ENCODE measurements around the gene CCSER1.

Gene CCSER1

GRCh38 chr4:91057871-91058270 is 930.7 kb downstream of the CCSER1 start:
- Histone ChIP-seq H3K4me3 (ENCODE audit: low read length in 2 of 2) (no peak overlapping the region), H3K36me3 (replicated peaks in 1 of 2; ENCODE audit: control insufficient read depth in 2 of 2, insufficient read depth in 2 of 2, low read length in 2 of 2) (no peaks in the 10 kb centered on the region), H2BK12ac (ENCODE audit: low read length) (no peak overlapping the region), H3K4ac (ENCODE audit: low read length) (no peak overlapping the region), H2AK5ac (ENCODE audit: low read depth, low read length) (no peak overlapping the region), H3K23ac (ENCODE audit: low read depth, low read length, poor library complexity) (no peak overlapping the region), H2AFZ (ENCODE audit: low read length) (no peak overlapping the region), H3K9ac (ENCODE audit: low read depth, low read length, poor library complexity) (no peak overlapping the region), H3K4me2 (ENCODE audit: insufficient read depth, low read length, poor library complexity, severe bottlenecking) (no peak overlapping the region), H3K18ac (ENCODE audit: low read length) (no peak overlapping the region), H3K79me1 (ENCODE audit: low read depth, low read length) (no peaks in the 10 kb centered on the region), H2BK120ac (ENCODE audit: low read depth, low read length) (no peak overlapping the region), H3K27me3 (ENCODE audit: control insufficient read depth in 3 of 3, insufficient read depth in 3 of 3, low read depth in 1 of 3, low read length in 3 of 3) (no peaks in the 10 kb centered on the region), H4K8ac (ENCODE audit: low read depth, low read length) (no peak overlapping the region), H3K14ac (ENCODE audit: low read length) (no peak overlapping the region), H4K91ac (ENCODE audit: low read depth, low read length, poor library complexity) (no peak overlapping the region), H2BK5ac (ENCODE audit: low read length) (no peak overlapping the region), H2BK15ac (ENCODE audit: low read length) (no peak overlapping the region), H3K27ac (replicated peaks; ENCODE audit: low read length) (no peak overlapping the region), H3K9me3 (replicated peaks in 1 of 2; ENCODE audit: control insufficient read depth in 2 of 2, insufficient read depth in 1 of 2, low read depth in 1 of 2, low read length in 2 of 2) (no peaks in the 10 kb centered on the region), H3K4me1 (ENCODE audit: control insufficient read depth in 2 of 2, insufficient read depth in 1 of 2, low read depth in 1 of 2, low read length in 2 of 2) (peaks cover 0 to 2% of the 10 kb centered on the region in 2 donors)
- DNase-seq (ENCODE audit: low spot score) = no peak

- Histone ChIP-seq H2BK12ac (ENCODE audit: low read length) (no peak overlapping the region), H3K23ac (ENCODE audit: low read depth, low read length, poor library complexity) (no peak overlapping the region), H2AK5ac (ENCODE audit: low read depth, low read length) (no peak overlapping the region), H3K4me1 (ENCODE audit: control insufficient read depth in 2 of 2, insufficient read depth in 1 of 2, low read depth in 1 of 2, low read length in 2 of 2) (peaks cover 0 to 2% of the 10 kb centered on the region in 2 donors), H3K18ac (ENCODE audit: low read length) (no peak overlapping the region), H4K91ac (ENCODE audit: low read depth, low read length, poor library complexity) (no peak overlapping the region), H3K4me2 (ENCODE audit: insufficient read depth, low read length, poor library complexity, severe bottlenecking) (no peak overlapping the region), H3K36me3 (replicated peaks in 1 of 2; ENCODE audit: control insufficient read depth in 2 of 2, insufficient read depth in 2 of 2, low read length in 2 of 2) (no peaks in the 10 kb centered on the region), H3K27ac (replicated peaks; ENCODE audit: low read length) (no peak overlapping the region), H2BK120ac (ENCODE audit: low read depth, low read length) (no peak overlapping the region), H3K79me1 (ENCODE audit: low read depth, low read length) (no peaks in the 10 kb centered on the region), H3K9me3 (replicated peaks in 1 of 2; ENCODE audit: control insufficient read depth in 2 of 2, insufficient read depth in 1 of 2, low read depth in 1 of 2, low read length in 2 of 2) (no peaks in the 10 kb centered on the region), H2BK5ac (ENCODE audit: low read length) (no peak overlapping the region), H3K4me3 (ENCODE audit: low read length in 2 of 2) (no peak overlapping the region), H3K4ac (ENCODE audit: low read length) (no peak overlapping the region), H3K9ac (ENCODE audit: low read depth, low read length, poor library complexity) (no peak overlapping the region), H2BK15ac (ENCODE audit: low read length) (no peak overlapping the region), H3K14ac (ENCODE audit: low read length) (no peak overlapping the region), H3K27me3 (ENCODE audit: control insufficient read depth in 3 of 3, insufficient read depth in 3 of 3, low read depth in 1 of 3, low read length in 3 of 3) (no peaks in the 10 kb centered on the region), H2AFZ (ENCODE audit: low read length) (no peak overlapping the region), H4K8ac (ENCODE audit: low read depth, low read length) (no peak overlapping the region)
- no peak for DNase-seq (ENCODE audit: low spot score)
Observed at GRCh38 chr4:91058345-91058744, 931.2 kb downstream of the CCSER1 start.

GRCh38 chr4:91064157-91064853 is 937.1 kb downstream of the CCSER1 start:
- H3K27ac ChIP-seq (replicated peaks; ENCODE audit: low read length) = peak overlapping the region; percentile 54
- no peak overlapping the region for H3K18ac ChIP-seq (ENCODE audit: low read length)
- DNase-seq (ENCODE audit: low spot score) = peak; percentile 42
- H2BK12ac ChIP-seq (ENCODE audit: low read length) = no peak overlapping the region
- no peak overlapping the region for H4K91ac ChIP-seq (ENCODE audit: low read depth, low read length, poor library complexity)
- H3K4me3 ChIP-seq (ENCODE audit: low read length in 2 of 2) = peak overlapping the region in 1 of 2 donors; percentile 24
- H2AFZ ChIP-seq (ENCODE audit: low read length) = peak overlapping the region; percentile 90
- peak overlapping the region; percentile 43 for H3K4me2 ChIP-seq (ENCODE audit: insufficient read depth, low read length, poor library complexity, severe bottlenecking)
- no peak overlapping the region for H2BK15ac ChIP-seq (ENCODE audit: low read length)
- H2BK120ac ChIP-seq (ENCODE audit: low read depth, low read length) = no peak overlapping the region
- no peak overlapping the region for H3K4ac ChIP-seq (ENCODE audit: low read length)
- H3K23ac ChIP-seq (ENCODE audit: low read depth, low read length, poor library complexity) = no peak overlapping the region
- no peak overlapping the region for H3K9ac ChIP-seq (ENCODE audit: low read depth, low read length, poor library complexity)
- H3K4me1 ChIP-seq (ENCODE audit: control insufficient read depth in 2 of 2, insufficient read depth in 1 of 2, low read depth in 1 of 2, low read length in 2 of 2) = peaks cover 6 to 8% of the 10 kb centered on the region in 2 donors
- no peaks in the 10 kb centered on the region for H3K9me3 ChIP-seq (replicated peaks in 1 of 2; ENCODE audit: control insufficient read depth in 2 of 2, insufficient read depth in 1 of 2, low read depth in 1 of 2, low read length in 2 of 2)
- no peak overlapping the region for H4K8ac ChIP-seq (ENCODE audit: low read depth, low read length)
- H2AK5ac ChIP-seq (ENCODE audit: low read depth, low read length) = no peak overlapping the region
- no peak overlapping the region for H3K14ac ChIP-seq (ENCODE audit: low read length)
- no CpG with 5 or more reads among the region's 2 CpGs for WGBS, 2 donors (ENCODE audit: extremely low coverage in 2 of 2, insufficient read length in 2 of 2, insufficient replicate concordance in 1 of 2)
- H3K36me3 ChIP-seq (replicated peaks in 1 of 2; ENCODE audit: control insufficient read depth in 2 of 2, insufficient read depth in 2 of 2, low read length in 2 of 2) = no peaks in the 10 kb centered on the region
- H3K27me3 ChIP-seq (ENCODE audit: control insufficient read depth in 3 of 3, insufficient read depth in 3 of 3, low read depth in 1 of 3, low read length in 3 of 3) = no peaks in the 10 kb centered on the region
- no peaks in the 10 kb centered on the region for H3K79me1 ChIP-seq (ENCODE audit: low read depth, low read length)
- no peak overlapping the region for H2BK5ac ChIP-seq (ENCODE audit: low read length)

GRCh38 chr4:91065117-91065516 is 937.9 kb downstream of the CCSER1 start:
- Histone ChIP-seq H2BK5ac (ENCODE audit: low read length) (no peak overlapping the region), H3K4me3 (ENCODE audit: low read length in 2 of 2) (no peak overlapping the region), H3K9ac (ENCODE audit: low read depth, low read length, poor library complexity) (no peak overlapping the region), H2AK5ac (ENCODE audit: low read depth, low read length) (no peak overlapping the region), H3K4me1 (ENCODE audit: control insufficient read depth in 2 of 2, insufficient read depth in 1 of 2, low read depth in 1 of 2, low read length in 2 of 2) (peaks cover 6 to 8% of the 10 kb centered on the region in 2 donors), H4K91ac (ENCODE audit: low read depth, low read length, poor library complexity) (no peak overlapping the region), H3K9me3 (replicated peaks in 1 of 2; ENCODE audit: control insufficient read depth in 2 of 2, insufficient read depth in 1 of 2, low read depth in 1 of 2, low read length in 2 of 2) (no peaks in the 10 kb centered on the region), H3K79me1 (ENCODE audit: low read depth, low read length) (no peaks in the 10 kb centered on the region), H3K18ac (ENCODE audit: low read length) (no peak overlapping the region), H4K8ac (ENCODE audit: low read depth, low read length) (no peak overlapping the region), H3K27me3 (ENCODE audit: control insufficient read depth in 3 of 3, insufficient read depth in 3 of 3, low read depth in 1 of 3, low read length in 3 of 3) (no peaks in the 10 kb centered on the region), H3K4me2 (ENCODE audit: insufficient read depth, low read length, poor library complexity, severe bottlenecking) (no peak overlapping the region), H2BK120ac (ENCODE audit: low read depth, low read length) (no peak overlapping the region), H3K36me3 (replicated peaks in 1 of 2; ENCODE audit: control insufficient read depth in 2 of 2, insufficient read depth in 2 of 2, low read length in 2 of 2) (no peaks in the 10 kb centered on the region), H3K4ac (ENCODE audit: low read length) (no peak overlapping the region), H3K14ac (ENCODE audit: low read length) (no peak overlapping the region), H3K27ac (replicated peaks; ENCODE audit: low read length) (no peak overlapping the region), H2BK12ac (ENCODE audit: low read length) (no peak overlapping the region), H2BK15ac (ENCODE audit: low read length) (no peak overlapping the region), H3K23ac (ENCODE audit: low read depth, low read length, poor library complexity) (no peak overlapping the region), H2AFZ (ENCODE audit: low read length) (peak overlapping the region; percentile 90)
- 100% methylated on average over 1 of the region's 2 CpGs; no CpG with 5 or more reads in 1 of the 2 donors for WGBS, 2 donors (ENCODE audit: extremely low coverage in 2 of 2, insufficient read length in 2 of 2, insufficient replicate concordance in 1 of 2)
- no peak for DNase-seq (ENCODE audit: low spot score)
